Mammary epithelial cell (primary cell): ENCODE data around the gene FBN2.

Experiments used
- EZH2 ChIP-seq: IDR thresholded peaks from 2 replicates; pipeline ENCODE4 v1.6.1; 2012; ENCODE audit warnings: low read length, inconsistent platforms, borderline replicate concordance
- TF ChIP-seq, protein P1 (sequence below), 2 donors: IDR thresholded peaks in 1 of 2; conservative IDR thresholded peaks in 1 of 2; 2 replicates each; pipeline ENCODE4 v1.5.1; 2011 to 2012; ENCODE audit warnings: inconsistent platforms in 2 of 2, low read length in 2 of 2, mild to moderate bottlenecking in 2 of 2, control low read depth in 1 of 2, low read depth in 1 of 2; ENCODE audit not compliant: insufficient read depth in 1 of 2; ENCODE audit errors: extremely low read depth in 1 of 2

GRCh38 chr5:128586848-128587247 is 48.8 kb upstream of the FBN2 start:
- TF ChIP-seq, protein P1, sequence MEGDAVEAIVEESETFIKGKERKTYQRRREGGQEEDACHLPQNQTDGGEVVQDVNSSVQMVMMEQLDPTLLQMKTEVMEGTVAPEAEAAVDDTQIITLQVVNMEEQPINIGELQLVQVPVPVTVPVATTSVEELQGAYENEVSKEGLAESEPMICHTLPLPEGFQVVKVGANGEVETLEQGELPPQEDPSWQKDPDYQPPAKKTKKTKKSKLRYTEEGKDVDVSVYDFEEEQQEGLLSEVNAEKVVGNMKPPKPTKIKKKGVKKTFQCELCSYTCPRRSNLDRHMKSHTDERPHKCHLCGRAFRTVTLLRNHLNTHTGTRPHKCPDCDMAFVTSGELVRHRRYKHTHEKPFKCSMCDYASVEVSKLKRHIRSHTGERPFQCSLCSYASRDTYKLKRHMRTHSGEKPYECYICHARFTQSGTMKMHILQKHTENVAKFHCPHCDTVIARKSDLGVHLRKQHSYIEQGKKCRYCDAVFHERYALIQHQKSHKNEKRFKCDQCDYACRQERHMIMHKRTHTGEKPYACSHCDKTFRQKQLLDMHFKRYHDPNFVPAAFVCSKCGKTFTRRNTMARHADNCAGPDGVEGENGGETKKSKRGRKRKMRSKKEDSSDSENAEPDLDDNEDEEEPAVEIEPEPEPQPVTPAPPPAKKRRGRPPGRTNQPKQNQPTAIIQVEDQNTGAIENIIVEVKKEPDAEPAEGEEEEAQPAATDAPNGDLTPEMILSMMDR (conservative IDR thresholded peaks at IDR 0.05 in 1 of 2, IDR thresholded peaks at IDR 0.05 in 1 of 2; ENCODE audit: extremely low read depth in 1 of 2, insufficient read depth in 1 of 2, low read depth in 1 of 2, low read length in 2 of 2) = no peak
- TF ChIP-seq EZH2 = no peak
